ENCODE results near the gene SLC7A6OS.

- no peak for TF ChIP-seq POLR2A (IDR thresholded peaks at IDR 0.05; ENCODE audit: extremely low read depth, insufficient read length)
- TF ChIP-seq, protein P1, sequence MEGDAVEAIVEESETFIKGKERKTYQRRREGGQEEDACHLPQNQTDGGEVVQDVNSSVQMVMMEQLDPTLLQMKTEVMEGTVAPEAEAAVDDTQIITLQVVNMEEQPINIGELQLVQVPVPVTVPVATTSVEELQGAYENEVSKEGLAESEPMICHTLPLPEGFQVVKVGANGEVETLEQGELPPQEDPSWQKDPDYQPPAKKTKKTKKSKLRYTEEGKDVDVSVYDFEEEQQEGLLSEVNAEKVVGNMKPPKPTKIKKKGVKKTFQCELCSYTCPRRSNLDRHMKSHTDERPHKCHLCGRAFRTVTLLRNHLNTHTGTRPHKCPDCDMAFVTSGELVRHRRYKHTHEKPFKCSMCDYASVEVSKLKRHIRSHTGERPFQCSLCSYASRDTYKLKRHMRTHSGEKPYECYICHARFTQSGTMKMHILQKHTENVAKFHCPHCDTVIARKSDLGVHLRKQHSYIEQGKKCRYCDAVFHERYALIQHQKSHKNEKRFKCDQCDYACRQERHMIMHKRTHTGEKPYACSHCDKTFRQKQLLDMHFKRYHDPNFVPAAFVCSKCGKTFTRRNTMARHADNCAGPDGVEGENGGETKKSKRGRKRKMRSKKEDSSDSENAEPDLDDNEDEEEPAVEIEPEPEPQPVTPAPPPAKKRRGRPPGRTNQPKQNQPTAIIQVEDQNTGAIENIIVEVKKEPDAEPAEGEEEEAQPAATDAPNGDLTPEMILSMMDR (IDR thresholded peaks at IDR 0.05; ENCODE audit: low read depth, low read length): no peak
- TF ChIP-seq, protein P2, sequence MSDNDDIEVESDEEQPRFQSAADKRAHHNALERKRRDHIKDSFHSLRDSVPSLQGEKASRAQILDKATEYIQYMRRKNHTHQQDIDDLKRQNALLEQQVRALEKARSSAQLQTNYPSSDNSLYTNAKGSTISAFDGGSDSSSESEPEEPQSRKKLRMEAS (IDR thresholded peaks at IDR 0.05; ENCODE audit: low read depth, low read length): no peak
- TF ChIP-seq MYC (IDR thresholded peaks at IDR 0.05; ENCODE audit: low read depth, low read length): no peak
These were observed 58.9 kb downstream of the SLC7A6OS start for GRCh38 chr16:68251832-68252231.
